GM12892 (cell line): ENCODE results near the gene TBATA. TPM values are rescaled to one million over a fixed set of nuclear protein-coding genes. Genes with fewer than 3 reads are reported as not detected.

Experiments used
- DNase-seq: peaks from one replicate; pipeline ENCODE4 v3.0.0; 2011; ENCODE audit not compliant: insufficient read length
- FAIRE-seq: peaks from 2 replicates; lab custom pipeline; 2011; peaks lifted over from hg19 to GRCh38; lab: Jason Lieb, UNC
- POLR2A ChIP-seq: IDR thresholded peaks from 2 replicates; pipeline ENCODE4 v1.6.1; 2011; ENCODE audit warnings: low read depth, low read length, control low read depth
- POLR2AphosphoS5 ChIP-seq: IDR thresholded peaks from 2 replicates; pipeline ENCODE4 v1.6.1; 2011; ENCODE audit warnings: low read depth, low read length, control low read depth
- TAF1 ChIP-seq: IDR thresholded peaks from 2 replicates; pipeline ENCODE4 v1.6.1; 2011; ENCODE audit warnings: low read depth, mild to moderate bottlenecking, control low read depth, low read length, borderline replicate concordance
- polyA plus RNA-seq: library from polyadenylated mRNA; unstranded; fragments of >200 nt; gene quantifications from one replicate; pipeline ENCODE4 v1.2.1, GENCODE V29; 2012; ENCODE audit warnings: missing spikeins, inconsistent platforms; ENCODE audit not compliant: missing spikeins

The TBATA gene
- not detected for polyA plus RNA-seq

- TF ChIP-seq POLR2A: no peak
- no peak for TF ChIP-seq TAF1
- TF ChIP-seq POLR2AphosphoS5: no peak
- FAIRE-seq (no peak), DNase-seq (no peak)
Measured at GRCh38 chr10:70785190-70785589, at the start of gene TBATA. TSS of gene TBATA (minus strand) at chr10:70785377. CDS start at chr10:70783379, 1,998 bp downstream.

- no peak for FAIRE-seq
- DNase-seq: no peak
- TF ChIP-seq POLR2AphosphoS5 (no peak), TAF1 (no peak), POLR2A (no peak)
Measured at GRCh38 chr10:70834441-70835151, 49.4 kb upstream of the TBATA start.

DNA sequence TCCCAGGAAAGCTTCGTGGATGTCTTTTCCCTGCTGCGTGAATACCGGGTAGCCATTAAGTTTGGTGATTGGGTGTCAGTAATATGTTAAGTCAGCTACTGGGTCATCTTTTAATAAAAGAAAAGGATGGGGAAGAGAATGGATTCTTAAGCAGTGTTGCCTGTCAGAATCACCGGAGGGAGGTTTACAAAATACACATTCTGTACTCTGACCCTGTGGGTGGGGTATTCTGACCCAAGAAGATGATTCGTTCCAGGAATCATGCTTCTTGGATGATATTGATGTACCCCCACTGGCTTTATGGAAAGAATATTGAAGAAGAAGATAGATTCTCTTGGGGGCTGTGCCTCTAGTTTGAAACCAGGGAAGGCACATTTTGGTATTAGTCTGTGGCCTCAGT lies 48.8 kb upstream of the TBATA start:
- no peak for DNase-seq
- no peak for TF ChIP-seq POLR2AphosphoS5
- FAIRE-seq: no peak

- FAIRE-seq: no peak
- DNase-seq: no peak
- no peak for TF ChIP-seq POLR2AphosphoS5
Measured at GRCh38 chr10:70833601-70834000, 48.4 kb upstream of the TBATA start.

DNA sequence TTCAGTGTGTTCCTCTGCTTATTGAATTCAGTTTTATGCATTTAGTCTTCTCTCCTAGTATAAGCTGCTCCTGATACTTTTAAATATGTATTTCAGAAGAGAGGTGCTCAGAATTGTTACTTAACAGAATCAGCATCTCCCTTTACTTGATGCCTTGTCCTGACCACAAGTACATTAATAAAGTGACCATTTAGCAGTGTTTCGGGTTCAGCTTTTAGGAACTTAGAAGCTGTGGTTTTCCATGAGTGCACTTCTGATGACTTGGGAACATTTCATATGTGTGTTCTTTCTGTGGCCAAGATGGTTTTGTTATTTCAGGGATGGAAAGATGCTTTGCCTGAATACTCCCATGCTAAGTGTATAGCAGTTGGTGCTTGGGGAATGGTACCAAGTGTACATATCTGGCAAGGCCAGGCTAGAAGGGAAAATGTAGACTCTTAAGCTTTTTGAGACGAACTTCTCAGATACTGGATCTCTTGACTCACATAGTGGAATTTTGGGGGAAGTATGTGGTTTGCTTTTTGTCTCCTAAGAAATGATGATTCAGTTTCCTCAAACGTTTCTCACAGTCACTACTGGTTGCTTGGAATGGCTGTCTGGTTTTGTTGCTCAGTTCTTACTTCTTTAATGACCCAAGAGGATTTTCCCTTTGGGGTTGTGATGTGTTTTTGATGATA lies 47.8 kb upstream of the TBATA start:
- TF ChIP-seq TAF1 (no peak), POLR2AphosphoS5 (no peak), POLR2A (no peak)
- FAIRE-seq: no peak
- DNase-seq: no peak

DNA sequence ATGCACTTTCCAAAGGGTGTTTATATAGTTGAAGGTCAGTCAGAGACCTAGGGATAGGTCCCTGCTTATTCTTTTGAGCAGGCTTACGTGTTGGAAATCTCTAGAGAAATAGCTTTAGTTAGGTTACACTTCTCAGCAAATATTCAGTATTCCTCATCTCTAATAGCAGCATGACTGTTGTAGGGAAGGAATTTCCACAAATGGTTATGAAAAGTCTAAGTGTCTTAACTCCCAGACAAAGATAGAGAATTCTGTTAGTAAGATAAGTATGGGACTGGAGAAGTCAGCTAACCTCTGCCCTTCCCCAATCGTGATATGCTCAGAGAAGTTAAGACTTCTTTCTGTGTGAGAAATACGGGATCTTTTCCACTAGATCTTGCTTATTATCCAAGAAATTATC lies 47.0 kb upstream of the TBATA start:
- no peak for FAIRE-seq
- TF ChIP-seq POLR2AphosphoS5 (no peak), TAF1 (no peak), POLR2A (no peak)
- no peak for DNase-seq

GRCh38 chr10:70830164-70830563 lies 45.0 kb upstream of the TBATA start:
- no peak for TF ChIP-seq POLR2A
- no peak for TF ChIP-seq TAF1
- TF ChIP-seq POLR2AphosphoS5: no peak
- DNase-seq (no peak), FAIRE-seq (no peak)

GRCh38 chr10:70829543-70829942 lies 44.4 kb upstream of the TBATA start:
- FAIRE-seq: no peak
- no peak for TF ChIP-seq POLR2A
- no peak for TF ChIP-seq TAF1
- TF ChIP-seq POLR2AphosphoS5: no peak
- DNase-seq: no peak

GRCh38 chr10:70828923-70829322 lies 43.7 kb upstream of the TBATA start:
- TF ChIP-seq POLR2AphosphoS5 (no peak), POLR2A (no peak), TAF1 (no peak)
- DNase-seq (no peak), FAIRE-seq (no peak)

- DNase-seq: no peak
- FAIRE-seq: no peak
- TF ChIP-seq POLR2A (no peak), TAF1 (no peak), POLR2AphosphoS5 (no peak)
Measured at GRCh38 chr10:70827086-70827757, 42.0 kb upstream of the TBATA start.

DNA sequence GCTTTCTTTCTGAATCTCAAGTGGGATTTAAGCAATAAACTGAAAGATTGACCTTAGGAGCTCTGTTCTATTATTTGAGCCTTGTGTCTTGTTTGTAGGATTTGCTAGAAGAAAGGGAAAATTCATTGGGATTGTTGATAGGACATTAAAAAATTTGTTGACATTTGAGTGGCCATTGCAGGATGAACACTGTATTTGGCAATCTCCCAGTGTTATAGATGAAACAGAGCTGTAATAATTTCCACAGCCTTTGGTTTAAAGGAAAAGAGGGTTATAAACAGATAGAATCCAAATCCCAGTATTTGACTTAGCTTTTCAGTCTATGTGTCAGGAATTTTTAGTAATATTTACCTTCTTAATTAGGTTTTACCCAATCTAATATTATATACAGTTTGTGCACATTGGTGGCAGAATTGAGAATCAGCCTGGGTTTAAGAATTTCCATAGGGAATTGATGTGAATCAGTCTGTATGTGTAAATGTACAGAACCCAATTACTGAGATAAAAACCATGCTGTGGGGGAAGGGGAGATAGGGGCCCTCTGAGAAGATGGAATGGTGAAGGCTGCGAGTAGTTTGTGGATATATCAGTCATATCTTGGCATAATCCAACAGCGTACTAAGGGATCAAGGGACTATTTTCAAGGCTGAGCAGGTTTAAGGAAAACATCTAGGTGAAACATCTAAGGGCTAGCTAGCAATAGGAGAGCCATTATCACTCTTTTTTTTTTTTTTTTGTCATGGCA lies 37.1 kb upstream of the TBATA start:
- DNase-seq: no peak
- TF ChIP-seq TAF1 (no peak), POLR2AphosphoS5 (no peak), POLR2A (no peak)

DNA sequence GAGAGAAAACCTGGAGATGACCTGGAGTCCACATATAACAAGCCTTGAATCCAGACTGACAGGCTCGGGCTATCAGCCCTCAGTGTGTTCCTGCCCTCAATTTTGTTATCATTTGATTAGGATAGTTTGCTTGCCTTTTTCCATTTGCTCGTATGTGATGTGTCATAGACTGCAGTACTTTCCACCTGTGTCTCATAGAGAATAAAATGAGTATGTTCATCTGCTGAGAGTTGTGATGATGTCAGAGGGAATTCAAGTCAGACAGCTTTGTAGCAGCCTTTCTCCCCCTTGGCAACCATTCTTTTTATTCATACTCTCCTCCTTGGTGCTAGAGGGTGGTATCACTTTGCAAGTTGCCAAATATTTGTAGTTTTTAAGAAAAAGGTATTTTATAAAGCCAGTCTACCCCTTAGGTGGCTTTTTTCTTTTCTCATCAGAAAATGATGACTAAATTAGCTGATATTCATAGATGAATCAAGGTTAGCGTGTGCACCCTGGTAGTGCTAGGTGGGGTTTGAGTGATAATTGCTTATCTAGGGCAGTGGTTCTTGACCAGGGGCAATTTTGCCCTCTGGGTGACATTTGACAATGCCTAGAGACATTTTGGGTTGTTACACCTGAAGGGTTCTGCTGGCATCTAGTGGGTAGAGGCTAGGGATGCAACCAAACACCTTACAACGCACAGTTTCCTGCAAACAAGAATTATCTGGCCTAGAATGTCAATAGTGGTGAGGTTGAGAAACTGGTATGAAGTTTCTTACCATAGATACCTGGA lies 36.0 kb upstream of the TBATA start:
- FAIRE-seq: no peak
- no peak for DNase-seq
- TF ChIP-seq TAF1: no peak
- TF ChIP-seq POLR2AphosphoS5: no peak
- TF ChIP-seq POLR2A: no peak

More for the DNA sequence above, 37.1 kb upstream of the TBATA start:
- FAIRE-seq: no peak
